GM12878 (cell line): ENCODE data around the gene LEMD1.
A peak's percentile ranks its signal among the peaks of the same experiment; 100 is the strongest.

Source experiments
- ASH2L ChIP-seq: fragments of 300-600, 200-600 bp; sonication (generic); IDR thresholded peaks from 2 replicates; pipeline ENCODE4 v1.6.1; 2017; ENCODE audit warnings: low read depth, mild to moderate bottlenecking, borderline replicate concordance
- CBX3 ChIP-seq: fragments of 200-600 bp; sonication (generic); IDR thresholded peaks from 2 replicates; pipeline ENCODE4 v1.6.1; 2016; ENCODE audit warnings: low read depth, borderline replicate concordance
- CTCF ChIP-seq, 3 experiments: IDR thresholded peaks in 2 of 3; conservative IDR thresholded peaks in 1 of 3; 2 replicates each; pipeline ENCODE4 v1.5.1; 2011; ENCODE audit warnings: low read depth in 3 of 3, low read length in 3 of 3, mild to moderate bottlenecking in 3 of 3, control low read depth in 2 of 3, moderate library complexity in 2 of 3, inconsistent platforms in 1 of 3, mixed read lengths in 1 of 3; ENCODE audit not compliant: control insufficient read depth in 2 of 3, insufficient read depth in 1 of 3; ENCODE audit errors: extremely low read depth in 1 of 3
- E2F4 ChIP-seq: IDR thresholded peaks from 2 replicates; pipeline ENCODE4 v1.6.1; 2012; ENCODE audit warnings: low read depth, low read length, improper control_type of control experiment
- KDM1A ChIP-seq: fragments of 200-600 bp; sonication (generic); IDR thresholded peaks from 2 replicates; pipeline ENCODE4 v1.6.1; 2016; ENCODE audit warnings: borderline replicate concordance
- POLR2A ChIP-seq: IDR thresholded peaks from 2 replicates; pipeline ENCODE4 v1.6.1; 2011; ENCODE audit warnings: low read depth, mild to moderate bottlenecking, low read length
- POLR2AphosphoS2 ChIP-seq: IDR thresholded peaks from 2 replicates; pipeline ENCODE4 v1.6.1; 2011; ENCODE audit warnings: low read depth, mild to moderate bottlenecking, low read length, improper control_type of control experiment, moderate library complexity
- POLR2AphosphoS5 ChIP-seq: IDR thresholded peaks from 2 replicates; pipeline ENCODE4 v1.6.1; 2011; ENCODE audit warnings: mild to moderate bottlenecking, low read length, inconsistent platforms
- RFX5 ChIP-seq: IDR thresholded peaks from 2 replicates; pipeline ENCODE4 v1.6.1; 2011; ENCODE audit warnings: low read depth, low read length, improper control_type of control experiment
- SIN3A ChIP-seq: IDR thresholded peaks from 2 replicates; pipeline ENCODE4 v1.6.1; 2012; ENCODE audit warnings: low read depth, low read length, improper control_type of control experiment
- SP1 ChIP-seq: IDR thresholded peaks from one replicate; pipeline ENCODE4 v1.6.1; 2011; ENCODE audit warnings: low read depth, low read length
- ZZZ3 ChIP-seq: IDR thresholded peaks from 2 replicates; pipeline ENCODE4 v1.6.1; 2011; ENCODE audit warnings: low read depth; ENCODE audit not compliant: control insufficient read depth, insufficient read length

GRCh38 chr1:205440476-205441317 is 18.8 kb upstream of the LEMD1 start:
- TF ChIP-seq POLR2A (peak; percentile 55; the same call in 1 of the 2 replicates), KDM1A (no peak), POLR2AphosphoS2 (no peak), SIN3A (no peak), POLR2AphosphoS5 (no peak), CTCF (IDR thresholded peaks at IDR 0.05 in 2 of 3, conservative IDR thresholded peaks at IDR 0.05 in 1 of 3; ENCODE audit: control insufficient read depth in 2 of 3, extremely low read depth in 1 of 3, insufficient read depth in 1 of 3, low read depth in 3 of 3, low read length in 3 of 3) (no peak), RFX5 (no peak), CBX3 (no peak), ASH2L (no peak), ZZZ3 (no peak), SP1 (no peak), E2F4 (no peak)
